Ishikawa (cell line): Measurements from ENCODE around the gene NXPH2.

Experiments
- CEBPB ChIP-seq: IDR thresholded peaks from 2 replicates; pipeline ENCODE4 v1.6.1; 2012
- CREB1 ChIP-seq: IDR thresholded peaks from 2 replicates; pipeline ENCODE4 v1.6.1; 2012; ENCODE audit warnings: low read depth
- EGR1 ChIP-seq: IDR thresholded peaks from 2 replicates; pipeline ENCODE4 v1.6.1; 2012
- EP300 ChIP-seq: IDR thresholded peaks from 2 replicates; pipeline ENCODE4 v1.6.1; 2012; ENCODE audit warnings: borderline replicate concordance
- FOXM1 ChIP-seq: IDR thresholded peaks from 2 replicates; pipeline ENCODE4 v1.6.1; 2012; ENCODE audit warnings: low read depth, borderline replicate concordance
- MAX ChIP-seq: IDR thresholded peaks from 2 replicates; pipeline ENCODE4 v1.6.1; 2012
- NFIC ChIP-seq: IDR thresholded peaks from 2 replicates; pipeline ENCODE4 v1.6.1; 2012
- RAD21 ChIP-seq: IDR thresholded peaks from 2 replicates; pipeline ENCODE4 v1.6.1; 2012; ENCODE audit warnings: low read depth
- REST ChIP-seq: IDR thresholded peaks from 2 replicates; pipeline ENCODE4 v1.6.1; 2012; ENCODE audit warnings: low read depth, mild to moderate bottlenecking
- TAF1 ChIP-seq: IDR thresholded peaks from 2 replicates; pipeline ENCODE4 v1.6.1; 2012; ENCODE audit warnings: low read depth, mild to moderate bottlenecking
- TCF12 ChIP-seq: IDR thresholded peaks from 2 replicates; pipeline ENCODE4 v1.6.1; 2012; ENCODE audit warnings: low read depth
- TEAD4 ChIP-seq: IDR thresholded peaks from 2 replicates; pipeline ENCODE4 v1.6.1; 2012
- USF1 ChIP-seq: IDR thresholded peaks from 2 replicates; pipeline ENCODE4 v1.6.1; 2012
- YY1 ChIP-seq: IDR thresholded peaks from 2 replicates; pipeline ENCODE4 v1.6.1; 2012; ENCODE audit warnings: low read depth
- ZBTB7A ChIP-seq: IDR thresholded peaks from 2 replicates; pipeline ENCODE4 v1.6.1; 2012; ENCODE audit warnings: low read depth

The NXPH2 gene

DNA sequence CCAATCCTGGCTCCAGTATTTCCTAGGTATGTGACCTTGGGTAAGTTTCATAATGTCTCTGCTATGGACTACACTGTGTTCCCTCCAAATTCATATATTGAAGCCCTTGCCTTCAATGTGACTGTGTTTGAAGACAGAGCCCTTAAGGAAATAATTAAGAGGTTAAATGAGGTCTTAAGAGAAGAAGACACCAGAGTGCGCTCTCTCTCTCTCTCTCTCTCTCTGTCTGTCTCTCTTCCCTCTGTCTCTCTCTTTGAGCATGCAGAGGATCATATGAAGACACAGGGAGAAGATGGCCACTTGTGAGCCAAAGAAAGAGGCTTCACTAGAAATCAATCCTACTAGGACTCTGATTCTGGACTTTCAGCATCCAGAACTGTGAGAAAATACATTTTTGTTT lies 52.2 kb downstream of the NXPH2 start:
- TF ChIP-seq RAD21 (0 out of 2 replicates have a peak, but pooled peaks have one; percentile 13), MAX (no peak)

- TF ChIP-seq ZBTB7A: no peak
- TF ChIP-seq MAX: no peak
- TF ChIP-seq CREB1: no peak
Measured at GRCh38 chr2:138726681-138727080, 53.5 kb downstream of the NXPH2 start.

- TF ChIP-seq NFIC (no peak), MAX (no peak), RAD21 (no peak), YY1 (no peak), TAF1 (no peak), EP300 (no peak), CREB1 (no peak), CEBPB (no peak), EGR1 (no peak), TCF12 (no peak), FOXM1 (no peak), TEAD4 (no peak), USF1 (no peak), ZBTB7A (no peak), REST (no peak)
Measured at GRCh38 chr2:138724729-138725459, 55.3 kb downstream of the NXPH2 start.

GRCh38 chr2:138724327-138724726 lies 55.9 kb downstream of the NXPH2 start:
- TF ChIP-seq EP300 (peak; percentile 62; the same call in 1 of the 2 replicates), CEBPB (0 out of 2 replicates have a peak, but pooled peaks have one; percentile 9), NFIC (peak; percentile 32; the same call in 1 of the 2 replicates), CREB1 (no peak), TCF12 (0 out of 2 replicates have a peak, but pooled peaks have one; percentile 30), TEAD4 (peak; percentile 37; the same call in 1 of the 2 replicates)

- no peak for TF ChIP-seq CEBPB
- no peak for TF ChIP-seq FOXM1
- TF ChIP-seq YY1: no peak
- TF ChIP-seq ZBTB7A: no peak
- TF ChIP-seq TCF12: no peak
- no peak for TF ChIP-seq TAF1
- TF ChIP-seq EGR1: peak; percentile 58
- no peak for TF ChIP-seq NFIC
Measured at GRCh38 chr2:138723196-138723987, 56.8 kb downstream of the NXPH2 start.

GRCh38 chr2:138722316-138722715 lies 57.9 kb downstream of the NXPH2 start:
- TF ChIP-seq TAF1 (no peak), YY1 (no peak), TEAD4 (0 out of 2 replicates have a peak, but pooled peaks have one; percentile 5), MAX (no peak), FOXM1 (no peak), USF1 (no peak), NFIC (peak; percentile 74)

DNA sequence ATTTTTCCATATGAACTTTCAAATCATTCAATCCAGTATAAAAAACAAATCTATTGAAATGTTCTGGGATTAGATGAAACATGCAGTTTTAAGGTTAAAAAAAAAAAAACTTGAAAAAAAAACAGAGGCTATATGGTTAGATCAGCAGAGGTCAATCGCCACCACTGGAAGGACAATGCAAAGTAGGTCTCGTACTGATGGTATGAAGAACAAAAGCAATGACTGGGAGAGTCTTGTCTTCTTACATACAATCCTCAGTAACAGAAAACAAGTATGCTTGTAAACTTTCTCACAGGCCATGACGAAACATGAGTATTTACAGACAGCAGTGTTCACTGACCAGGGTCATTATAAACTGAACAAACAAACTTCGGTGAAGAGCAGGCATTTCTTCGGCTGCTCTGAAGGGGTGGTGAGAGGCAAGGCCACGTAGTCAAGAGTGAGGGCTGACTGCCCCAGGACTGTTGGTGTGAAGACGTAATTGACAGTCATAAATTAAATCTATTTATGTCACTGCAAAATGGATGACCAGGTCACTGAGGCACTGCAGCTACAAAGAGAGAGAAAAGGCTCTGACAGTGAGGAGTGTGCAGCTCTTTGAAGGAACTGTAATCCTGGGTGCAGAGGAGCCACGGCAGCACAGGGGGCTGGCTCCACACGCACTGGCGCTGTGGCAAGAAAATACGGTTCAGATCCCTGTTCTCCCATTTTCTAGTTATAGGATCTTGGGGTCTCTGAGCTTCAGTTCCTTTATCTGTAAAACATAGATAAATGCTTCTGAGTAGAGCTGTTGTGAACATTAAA lies 60.0 kb downstream of the NXPH2 start:
- TF ChIP-seq FOXM1 (no peak), EP300 (no peak), USF1 (no peak), CEBPB (no peak), MAX (no peak), ZBTB7A (no peak), TEAD4 (no peak), REST (no peak), TAF1 (no peak), TCF12 (no peak), CREB1 (no peak), RAD21 (no peak), EGR1 (no peak), YY1 (no peak)
